ENCODE data around the gene TATDN2.

Gene TATDN2

GRCh38 chr3:10317311-10317960 lies 69.2 kb downstream of the TATDN2 start:
- DNase-seq (ENCODE audit: low spot score), result no peak

GRCh38 chr3:10317961-10318350 lies 69.7 kb downstream of the TATDN2 start:
- no peak for DNase-seq (ENCODE audit: low spot score)

GRCh38 chr3:10319251-10319650 lies 71.0 kb downstream of the TATDN2 start:
- DNase-seq (ENCODE audit: low spot score), result no peak

- DNase-seq (ENCODE audit: low spot score), result no peak
Observed at GRCh38 chr3:10319804-10320203, 71.5 kb downstream of the TATDN2 start.

GRCh38 chr3:10320320-10320677 lies 72.0 kb downstream of the TATDN2 start:
- DNase-seq (ENCODE audit: low spot score), result peak; percentile 13

- DNase-seq (ENCODE audit: low spot score), result no peak
Observed at GRCh38 chr3:10321630-10322351, 73.5 kb downstream of the TATDN2 start.

- DNase-seq (ENCODE audit: low spot score), result peak; percentile 15
Observed at GRCh38 chr3:10322352-10322710, 74.1 kb downstream of the TATDN2 start.

GRCh38 chr3:10327592-10327991 lies 79.3 kb downstream of the TATDN2 start:
- no peak for DNase-seq (ENCODE audit: low spot score)

GRCh38 chr3:10328460-10329071 lies 80.3 kb downstream of the TATDN2 start:
- DNase-seq (ENCODE audit: low spot score), result no peak

GRCh38 chr3:10329495-10330015 lies 81.3 kb downstream of the TATDN2 start:
- DNase-seq (ENCODE audit: low spot score), result no peak

- DNase-seq (ENCODE audit: low spot score), result no peak
Observed at GRCh38 chr3:10330319-10330718, 82.1 kb downstream of the TATDN2 start.

Measured in RKO (cell line).